ENCODE data around the gene MYH14. TPM values are rescaled to one million over a fixed set of nuclear protein-coding genes. Genes with fewer than 3 reads are reported as not detected.

MYH14 gene
- total RNA-seq, 1 donor from 2014 or later, result 113 TPM

GRCh38 chr19:50314724-50315708 is 111.6 kb downstream of the MYH14 start:
- no peak overlapping the region for H3K4me3 ChIP-seq
- H3K27me3 ChIP-seq (ENCODE audit: low read depth), result peaks cover 47% of the 10 kb centered on the region
- TF ChIP-seq CTCF (IDR thresholded peaks at IDR 0.05), result no peak
- intact Hi-C loops (cut with DNase I), result no loop called here
- no peak overlapping the region for H3K27ac ChIP-seq
- no peaks in the 10 kb centered on the region for H3K36me3 ChIP-seq
- no peaks in the 10 kb centered on the region for H3K4me1 ChIP-seq
- DNase-seq (no peak), ATAC-seq (no peak)
- no peaks in the 10 kb centered on the region for H3K9me3 ChIP-seq

GRCh38 chr19:50315773-50316448 is 112.5 kb downstream of the MYH14 start:
- intact Hi-C loops (cut with DNase I), result no loop called here
- H3K4me3 ChIP-seq, result no peak overlapping the region

GRCh38 chr19:50317115-50317514 is 113.7 kb downstream of the MYH14 start:
- Histone ChIP-seq H3K9me3 (no peaks in the 10 kb centered on the region), H3K4me3 (no peak overlapping the region), H3K27ac (no peak overlapping the region), H3K36me3 (no peaks in the 10 kb centered on the region), H3K27me3 (ENCODE audit: low read depth) (peaks cover 32% of the 10 kb centered on the region), H3K4me1 (no peaks in the 10 kb centered on the region)
- no peak for DNase-seq
- TF ChIP-seq CTCF (IDR thresholded peaks at IDR 0.05), result no peak
- intact Hi-C loops (cut with DNase I), result no loop called here
- ATAC-seq, result no peak

More at GRCh38 chr19:50315773-50316448, 112.5 kb downstream of the MYH14 start:
- ATAC-seq, result no peak
- DNase-seq, result no peak
- Histone ChIP-seq H3K27ac (no peak overlapping the region), H3K27me3 (ENCODE audit: low read depth) (peaks cover 39% of the 10 kb centered on the region), H3K4me1 (no peaks in the 10 kb centered on the region), H3K9me3 (no peaks in the 10 kb centered on the region), H3K36me3 (no peaks in the 10 kb centered on the region)
- TF ChIP-seq CTCF (IDR thresholded peaks at IDR 0.05), result no peak

- H3K36me3 ChIP-seq, result no peaks in the 10 kb centered on the region
- no peak for ATAC-seq
- DNase-seq, result no peak
- H3K9me3 ChIP-seq, result no peaks in the 10 kb centered on the region
- no peak for TF ChIP-seq CTCF (IDR thresholded peaks at IDR 0.05)
- H3K27me3 ChIP-seq (ENCODE audit: low read depth), result peaks cover 20% of the 10 kb centered on the region
- intact Hi-C loops (cut with DNase I), result no loop called here
- no peak overlapping the region for H3K27ac ChIP-seq
- no peaks in the 10 kb centered on the region for H3K4me1 ChIP-seq
- H3K4me3 ChIP-seq, result no peak overlapping the region
Measured at GRCh38 chr19:50318438-50318837, 115.0 kb downstream of the MYH14 start.

GRCh38 chr19:50319156-50319555 is 115.7 kb downstream of the MYH14 start:
- Histone ChIP-seq H3K4me3 (no peak overlapping the region), H3K27me3 (ENCODE audit: low read depth) (peaks cover 12% of the 10 kb centered on the region), H3K4me1 (no peaks in the 10 kb centered on the region), H3K9me3 (no peaks in the 10 kb centered on the region), H3K36me3 (no peaks in the 10 kb centered on the region), H3K27ac (no peak overlapping the region)
- no peak for ATAC-seq
- intact Hi-C loops (cut with DNase I), result no loop called here
- TF ChIP-seq CTCF (IDR thresholded peaks at IDR 0.05), result no peak
- DNase-seq, result no peak

All from lower lobe of right lung (tissue), 2 donors.